ENCODE results near the gene CCNK. TPM values are rescaled to one million over a fixed set of nuclear protein-coding genes. Genes with fewer than 3 reads are reported as not detected.
A peak's percentile ranks its signal among the peaks of the same experiment; 100 is the strongest.

Gene CCNK
- total and polyA plus RNA-seq, 10 of the 15 experiments (the other 5 are each of a cell fraction or from before 2014, with no cell fraction given) = 10.8 to 88.0 (median 22.5) TPM

DNA sequence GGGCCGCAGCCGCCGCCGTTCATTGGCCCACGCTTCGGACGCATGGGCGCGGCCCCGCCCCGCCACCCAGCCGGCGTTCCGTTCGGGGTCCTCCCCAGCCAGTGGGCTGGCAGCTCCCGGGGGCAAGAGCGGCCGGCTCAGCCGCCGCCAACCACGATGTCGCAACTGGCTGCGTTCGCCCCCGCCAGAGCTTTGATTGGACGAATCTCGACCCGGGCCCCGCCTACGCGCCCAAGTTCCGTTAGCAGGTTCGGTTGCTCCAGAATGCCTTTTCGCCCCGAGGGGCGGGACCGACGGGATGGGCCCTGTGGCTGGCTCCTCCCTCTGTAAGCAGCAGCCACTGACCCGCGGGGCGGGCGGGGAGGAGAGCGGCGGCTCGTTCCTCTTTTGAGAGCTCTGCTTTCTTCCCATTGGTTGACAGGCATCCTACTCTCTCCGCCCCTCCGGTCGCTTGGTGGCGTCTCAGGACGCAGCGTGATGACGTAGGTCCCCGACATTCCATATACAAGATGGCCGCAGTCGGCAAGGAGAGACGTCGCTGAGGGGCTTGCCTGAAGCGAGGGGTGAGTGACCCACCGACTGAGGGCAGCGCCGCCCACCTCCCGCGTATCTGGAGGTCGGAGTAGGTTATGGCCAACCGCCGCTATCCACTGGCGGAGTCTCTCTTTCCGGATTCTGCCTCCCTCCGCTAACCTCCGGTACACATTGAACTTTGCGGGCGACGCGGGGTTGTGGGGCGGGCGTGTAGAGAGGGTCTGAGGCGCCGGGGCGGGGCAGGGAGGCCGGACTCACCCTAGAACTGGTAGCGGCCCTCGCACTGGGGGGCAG is at the start of gene CCNK (continued):
- TF ChIP-seq FOXK2 (IDR thresholded peaks at IDR 0.05) = no peak; the same call in none of the 2 replicates
- no peak for TF ChIP-seq SREBF2 (IDR thresholded peaks at IDR 0.05; ENCODE audit: low read length)
- no peak for TF ChIP-seq TCF7 (IDR thresholded peaks at IDR 0.05; ENCODE audit: borderline replicate concordance)
- no peak for TF ChIP-seq MEF2A (IDR thresholded peaks at IDR 0.05; ENCODE audit: insufficient read depth, low read depth, low read length)
- no peak for TF ChIP-seq PAX5 (IDR thresholded peaks at IDR 0.05; ENCODE audit: borderline replicate concordance, low read depth, low read length)
- peak; percentile 95 for TF ChIP-seq SP1 (IDR thresholded peaks at IDR 0.05; ENCODE audit: low read depth, low read length)
- TF ChIP-seq YBX1 (IDR thresholded peaks at IDR 0.05) = no peak
- no peak for TF ChIP-seq JUNB (IDR thresholded peaks at IDR 0.05)
- no peak for TF ChIP-seq IKZF2 (IDR thresholded peaks at IDR 0.05)
- no peak for TF ChIP-seq ZNF24 (IDR thresholded peaks at IDR 0.05)
- no peak for TF ChIP-seq RAD21 (IDR thresholded peaks at IDR 0.05; ENCODE audit: insufficient read depth, low read depth, low read length)
- no peak for TF ChIP-seq SUPT20H (IDR thresholded peaks at IDR 0.05; ENCODE audit: borderline replicate concordance, control insufficient read depth, low read depth, low read length)
- TF ChIP-seq POU2F2 (IDR thresholded peaks at IDR 0.05; ENCODE audit: borderline replicate concordance, low read depth, low read length) = peak; percentile 39; the same call in 1 of the 3 replicates
- TF ChIP-seq FOS (IDR thresholded peaks at IDR 0.05; ENCODE audit: borderline replicate concordance, extremely low read depth, insufficient read length) = peak; percentile 58
- peak; percentile 94 for TF ChIP-seq POLR2AphosphoS5 (IDR thresholded peaks at IDR 0.05; ENCODE audit: low read length)
- 0 out of 2 replicates have a peak, but pooled peaks have one; percentile 33 for TF ChIP-seq ZBED1 (IDR thresholded peaks at IDR 0.05; ENCODE audit: borderline replicate concordance)
- no peak for TF ChIP-seq RBBP5 (conservative IDR thresholded peaks at IDR 0.05)
- peak; percentile 89 for TF ChIP-seq ATF7 (IDR thresholded peaks at IDR 0.05; ENCODE audit: low read depth)
- peak; percentile 98 for TF ChIP-seq NBN (IDR thresholded peaks at IDR 0.05)
- no peak for TF ChIP-seq SMARCA5 (IDR thresholded peaks at IDR 0.05)
- no peak for TF ChIP-seq RAD51 (IDR thresholded peaks at IDR 0.05)
- TF ChIP-seq GATAD2B (conservative IDR thresholded peaks at IDR 0.05; ENCODE audit: low read depth) = no peak
- peak; percentile 73 for TF ChIP-seq HCFC1 (IDR thresholded peaks at IDR 0.05; ENCODE audit: low read length)
- TF ChIP-seq, protein P1, sequence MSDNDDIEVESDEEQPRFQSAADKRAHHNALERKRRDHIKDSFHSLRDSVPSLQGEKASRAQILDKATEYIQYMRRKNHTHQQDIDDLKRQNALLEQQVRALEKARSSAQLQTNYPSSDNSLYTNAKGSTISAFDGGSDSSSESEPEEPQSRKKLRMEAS (IDR thresholded peaks at IDR 0.05; ENCODE audit: low read depth, low read length) = no peak; the same call in 1 of the 2 replicates
- no peak for TF ChIP-seq RCOR1 (conservative IDR thresholded peaks at IDR 0.05; ENCODE audit: low read depth, low read length)
- no peak for TF ChIP-seq SMC3 (IDR thresholded peaks at IDR 0.05; ENCODE audit: borderline replicate concordance, low read length)
- TF ChIP-seq HDGF (IDR thresholded peaks at IDR 0.05) = peak; percentile 96
- 0 out of 2 replicates have a peak, but pooled peaks have one; percentile 17 for TF ChIP-seq TCF12 (IDR thresholded peaks at IDR 0.05; ENCODE audit: low read depth, low read length)
- no peak for TF ChIP-seq BCL11A (IDR thresholded peaks at IDR 0.05; ENCODE audit: low read depth, low read length)
- TF ChIP-seq CBFB (IDR thresholded peaks at IDR 0.05; ENCODE audit: low read depth) = peak; percentile 87
- peak; percentile 85; the same call in 1 of the 2 replicates for TF ChIP-seq SIN3A (IDR thresholded peaks at IDR 0.05; ENCODE audit: low read depth, low read length)
- peak; percentile 18 for TF ChIP-seq SIX5 (IDR thresholded peaks at IDR 0.05; ENCODE audit: low read depth, low read length, severe bottlenecking)
- no peak for TF ChIP-seq BMI1 (IDR thresholded peaks at IDR 0.05; ENCODE audit: borderline replicate concordance)
- TF ChIP-seq ATF2 (IDR thresholded peaks at IDR 0.05; ENCODE audit: low read length) = no peak

All from GM12878 (cell line).